K562 (cell line): ENCODE data around the gene ELK4. TPM values are rescaled to one million over a fixed set of nuclear protein-coding genes. Genes with fewer than 3 reads are reported as not detected.

Experiments
- ATAC-seq: fragments of 200-7000 bp; cut with Tn5 transposase; 3 replicates; pipeline ENCODE4 v1.9.1; 2020; ENCODE audit warnings: moderate library complexity
- BruUV-seq: library from RNA; stranded (reverse); fragments of 400-500 nt; replicated peaks from 2 replicates; lab custom pipeline; 2021; lab: Mats Ljungman, UMichigan
- CTCF ChIA-PET: fragments of 300-600 bp; formaldehyde crosslinking; extraction: SDS; loops from one replicate; lab custom pipeline; 2021; ENCODE audit warnings: low intra/inter-chr PET ratio; lab: Yijun Ruan, JAX
- POLR2A ChIA-PET: fragments of 300-600, 350-650 bp; sonication (Branson Sonifier 250); formaldehyde crosslinking; extraction: SDS; loops from one replicate; lab custom pipeline; 2021; ENCODE audit warnings: antibody characterized with exemption, inconsistent platforms; lab: Yijun Ruan, JAX
- DNase-seq, 4 experiments: peaks; one replicate each; pipeline versions ENCODE4 v3.0.0 to v3.0.0-alpha.2; 2011 to 2018; ENCODE audit warnings: low spot score in 3 of 4, mixed read lengths in 3 of 4; ENCODE audit errors: extremely low read depth in 1 of 4
- FAIRE-seq: peaks from 2 replicates; lab custom pipeline; 2011; peaks lifted over from hg19 to GRCh38; lab: Jason Lieb, UNC
- H2AFZ ChIP-seq: 2 replicates; pipeline ENCODE4 v1.6.0; 2011; ENCODE audit warnings: low read depth, low read length, control low read depth, inconsistent platforms
- H3K27ac ChIP-seq: fragments of 200-600 bp; 3 replicates; pipeline ENCODE4 v1.8.0; 2011; ENCODE audit warnings: low read depth, mild to moderate bottlenecking, control low read depth, inconsistent platforms, low read length, moderate library complexity, mixed read lengths; ENCODE audit errors: extremely low read depth
- H3K27me3 ChIP-seq, 2 experiments: fragments of 300-600 bp in 1 of 2; 2 replicates in 1 of 2; 3 replicates in 1 of 2; pipeline versions ENCODE4 v1.6.0 to v1.8.0; 2011; ENCODE audit warnings: inconsistent platforms in 2 of 2, low read length in 2 of 2, mild to moderate bottlenecking in 1 of 2, mixed read lengths in 1 of 2, moderate library complexity in 1 of 2; ENCODE audit not compliant: control insufficient read depth in 2 of 2, insufficient read depth in 2 of 2
- H3K36me3 ChIP-seq: fragments of 300-600 bp; 3 replicates; pipeline ENCODE4 v1.8.0; 2011; ENCODE audit warnings: mild to moderate bottlenecking, low read length, inconsistent platforms; ENCODE audit not compliant: control insufficient read depth, insufficient read depth
- H3K4me1 ChIP-seq, 2 experiments: fragments of 200-600 bp in 1 of 2; replicated peaks in 1 of 2; 2 replicates in 1 of 2; 3 replicates in 1 of 2; pipeline versions ENCODE4 v1.5.1 to v1.8.0; 2011; ENCODE audit warnings: inconsistent platforms in 2 of 2, low read length in 2 of 2, mild to moderate bottlenecking in 1 of 2, mixed read lengths in 1 of 2, moderate library complexity in 1 of 2; ENCODE audit not compliant: control insufficient read depth in 2 of 2, insufficient read depth in 2 of 2
- H3K4me2 ChIP-seq: 2 replicates; pipeline ENCODE4 v1.6.1; 2011; ENCODE audit warnings: low read length, control low read depth, inconsistent platforms, mixed read lengths; ENCODE audit not compliant: insufficient read depth
- H3K4me3 ChIP-seq: fragments of 200-600 bp; sonication (generic), shearing (Covaris generic); 2 replicates; pipeline ENCODE4 v1.5.1; 2016; ENCODE audit warnings: control low read depth, inconsistent platforms
- H3K79me2 ChIP-seq: fragments of 200-600 bp; 3 replicates; pipeline ENCODE4 v1.8.0; 2011; ENCODE audit warnings: low read length, inconsistent platforms; ENCODE audit not compliant: control insufficient read depth, insufficient read depth
- H3K9ac ChIP-seq, 2 experiments: 2 replicates each; pipeline versions ENCODE4 v1.6.0 to v1.6.1; 2011; ENCODE audit warnings: low read depth in 2 of 2, low read length in 2 of 2, control low read depth in 1 of 2, inconsistent platforms in 1 of 2, mild to moderate bottlenecking in 1 of 2, mixed read lengths in 1 of 2; ENCODE audit not compliant: insufficient read depth in 1 of 2
- H3K9me1 ChIP-seq: one replicate; pipeline ENCODE4 v1.6.0; 2011; ENCODE audit warnings: inconsistent platforms, mild to moderate bottlenecking, low read length, moderate library complexity; ENCODE audit not compliant: control insufficient read depth, insufficient read depth
- H3K9me3 ChIP-seq: replicated peaks from 2 replicates; pipeline ENCODE4 v1.5.1; 2011; ENCODE audit warnings: low read depth, low read length, inconsistent platforms; ENCODE audit not compliant: control insufficient read depth, insufficient read depth
- H4K20me1 ChIP-seq: replicated peaks from 2 replicates; pipeline ENCODE4 v1.6.1; 2011; ENCODE audit warnings: low read length, inconsistent platforms, mixed read lengths; ENCODE audit not compliant: control insufficient read depth, insufficient read depth
- GMEB1 ChIP-seq: fragments of 250-450 bp; sonication (Bioruptor Pico); IDR thresholded peaks from 2 replicates; pipeline ENCODE4 v1.4.0; 2020; ENCODE audit warnings: mild to moderate bottlenecking
- KDM5B ChIP-seq: fragments of 200-600 bp; sonication (generic); IDR thresholded peaks from 2 replicates; pipeline ENCODE4 v1.6.1; 2012; ENCODE audit warnings: low read depth, mild to moderate bottlenecking, moderate library complexity, low read length, control low read depth, inconsistent platforms; ENCODE audit not compliant: insufficient replicate concordance
- NFXL1 ChIP-seq: fragments of 450-650 bp; formaldehyde crosslinking; IDR thresholded peaks from 2 replicates; pipeline ENCODE4 v1.4.0; 2021; ENCODE audit warnings: mild to moderate bottlenecking
- NR1H2 ChIP-seq: sonication (generic); formaldehyde crosslinking; IDR thresholded peaks from 2 replicates; pipeline ENCODE4 v1.4.0; 2020; ENCODE audit warnings: mild to moderate bottlenecking, missing genetic modification reagents
- PHTF2 ChIP-seq: fragments of 250-450 bp; sonication (Bioruptor Pico); IDR thresholded peaks from 2 replicates; pipeline ENCODE4 v1.5.0; 2021; ENCODE audit warnings: mild to moderate bottlenecking
- TOE1 ChIP-seq, 2 experiments: fragments of 450-650 bp in 1 of 2; sonication (generic) in 1 of 2; formaldehyde crosslinking in 1 of 2; IDR thresholded peaks; 2 replicates each; pipeline versions ENCODE4 v1.7.1 to v1.8.0; 2016 to 2022; ENCODE audit warnings: borderline replicate concordance in 2 of 2, mild to moderate bottlenecking in 2 of 2, antibody characterized with exemption in 1 of 2, inconsistent platforms in 1 of 2, low read depth in 1 of 2, missing genetic modification reagents in 1 of 2, moderate library complexity in 1 of 2
- ZFP1 ChIP-seq: fragments of 450-650 bp; formaldehyde crosslinking; IDR thresholded peaks from 2 replicates; pipeline ENCODE4 v1.4.0; 2020; ENCODE audit warnings: mild to moderate bottlenecking, mixed read lengths
- ZNF134 ChIP-seq: fragments of 250-450 bp; sonication (Bioruptor Pico); conservative IDR thresholded peaks from 2 replicates; pipeline ENCODE4 v1.4.0; 2020
- WGBS: fragments of 100-300 bp; shearing (Covaris generic); methylation state at CpG from one replicate; pipeline ENCODE4 v1.1.6; 2016; ENCODE audit warnings: low coverage, mixed read lengths; ENCODE audit not compliant: insufficient coverage; ENCODE audit errors: missing lambda C conversion rate; 5-methylcytosine and 5-hydroxymethylcytosine counted together
- in situ Hi-C: fragments of 300-500 bp; cut with MboI; formaldehyde crosslinking; loops from 4 replicates; pipeline ENCODE4 v1.15.0; 2018; ENCODE audit warnings: inconsistent platforms, mixed read lengths
- intact Hi-C: fragments of 100-400 bp; cut with micrococcal nuclease; formaldehyde crosslinking; loops from 2 replicates; pipeline ENCODE4 v1.14.2; 2022
- polyA plus RNA-seq, 8 experiments: library from polyadenylated mRNA; depleted of rRNA in 4 of 8; stranded (reverse) in 5 of 8; unstranded in 3 of 8; fragments of >200 nt; fragmentation: Nextera tagmentation in 2 of 8; fragmentation: Illumina TruSeq in 1 of 8; extraction: Ambion mirVana in 2 of 8; extraction: Trizol in 1 of 8; gene quantifications; 2 replicates each; pipeline versions ENCODE4 v1.2.1 to v1.2.3, GENCODE V29; 2011 to 2014; ENCODE audit warnings: inconsistent platforms in 1 of 8, missing spikeins in 1 of 8
- total RNA-seq, 7 experiments: library from RNA; depleted of rRNA in 6 of 7; stranded (reverse); fragments of >200 nt in 6 of 7; fragmentation: Illumina TruSeq in 2 of 7; extraction: Trizol in 2 of 7; gene quantifications; 2 replicates each; pipeline versions ENCODE4 v1.2.1 to v1.2.3, GENCODE V29; 2011 to 2021; ENCODE audit warnings: low replicate concordance in 1 of 7

ELK4 gene
- total and polyA plus RNA-seq, 9 of the 15 experiments (the other 6 are each of a cell fraction or from before 2014, with no cell fraction given) = 2.0 to 21.7 (median 9.2) TPM

GRCh38 chr1:205593532-205593931 lies 38.3 kb downstream of the ELK4 start:
- no peak for FAIRE-seq
- H3K36me3 ChIP-seq = no peaks in the 10 kb centered on the region
- peaks cover 3 to 6% of the 10 kb centered on the region in 2 experiments; a peak in 4 of 5 replicates for H3K4me1 ChIP-seq
- no peak overlapping the region for H3K4me2 ChIP-seq
- no peak for TF ChIP-seq NFXL1 (CRISPR knock-in tag)
- TF ChIP-seq ZNF134 (CRISPR knock-in tag) = no peak
- TF ChIP-seq TOE1 (IDR thresholded peaks at IDR 0.05; ENCODE audit: borderline replicate concordance) = no peak
- TF ChIP-seq TOE1 (CRISPR knock-in tag; IDR thresholded peaks at IDR 0.05; ENCODE audit: borderline replicate concordance, low read depth) = no peak
- no peak for TF ChIP-seq ZFP1 (CRISPR knock-in tag)
- no peak for TF ChIP-seq KDM5B
- no peak for TF ChIP-seq NR1H2 (CRISPR knock-in tag)
- no peak for TF ChIP-seq PHTF2 (CRISPR knock-in tag)
- no peak for TF ChIP-seq GMEB1
- no TSS peak for BruUV-seq
- ChIA-PET POLR2A (interaction anchor here (1.2 to 2.7 kb wide), 2 partner anchors 10 to 20 kb away, joined by 3 to 11 read pairs; no protein-coding TSS in a partner anchor), CTCF (interaction anchor here (8.2 kb wide), 1 partner anchor 64 kb away, joined by 166 read pairs; no protein-coding TSS in a partner anchor)
- H3K9me3 ChIP-seq = no peaks in the 10 kb centered on the region
- ATAC-seq = no peak
- H2AFZ ChIP-seq = no peak overlapping the region
- no peaks in the 10 kb centered on the region for H4K20me1 ChIP-seq
- in situ Hi-C loops (loop anchor here (5.0 kb wide), 1 partner anchor 119 kb away; no protein-coding TSS in a partner anchor), intact Hi-C loops (loop anchor here (5.0 to 10.0 kb wide), 2 partner anchors 191 to 384 kb away; no protein-coding TSS in a partner anchor)
- H3K79me2 ChIP-seq = no peaks in the 10 kb centered on the region
- no peaks in the 10 kb centered on the region for H3K9me1 ChIP-seq
- H3K4me3 ChIP-seq = no peak overlapping the region
- WGBS = 57% methylated on average over 4 of the region's 4 CpGs
- H3K27ac ChIP-seq = no peak overlapping the region
- no peak overlapping the region for H3K9ac ChIP-seq
- H3K27me3 ChIP-seq = no peaks in the 10 kb centered on the region
- DNase-seq = no peak
